Glutamatergic neuron (in vitro differentiated cells): ENCODE data around the gene TMCC1. TPM values are rescaled to one million over a fixed set of nuclear protein-coding genes. Genes with fewer than 3 reads are reported as not detected.

ENCODE experiments used
- DNase-seq: peaks from one replicate; pipeline ENCODE4 v3.0.0; 2022
- H3K27ac Mint-ChIP-seq: one replicate; pipeline ENCODE4 v1.8.0; 2020; ENCODE audit warnings: mild to moderate bottlenecking, mixed read lengths, inconsistent platforms; ENCODE audit not compliant: unreplicated experiment
- H3K27me3 Mint-ChIP-seq: one replicate; pipeline ENCODE4 v1.8.0; 2020; ENCODE audit warnings: mild to moderate bottlenecking, moderate library complexity, mixed read lengths, inconsistent platforms; ENCODE audit not compliant: unreplicated experiment
- H3K36me3 Mint-ChIP-seq: one replicate; pipeline ENCODE4 v1.8.0; 2020; ENCODE audit warnings: mild to moderate bottlenecking, mixed read lengths, inconsistent platforms; ENCODE audit not compliant: unreplicated experiment
- H3K4me1 Mint-ChIP-seq: one replicate; pipeline ENCODE4 v1.8.0; 2020; ENCODE audit warnings: mild to moderate bottlenecking, low read depth, mixed read lengths, inconsistent platforms; ENCODE audit not compliant: unreplicated experiment
- H3K4me3 Mint-ChIP-seq: one replicate; pipeline ENCODE4 v1.8.0; 2020; ENCODE audit warnings: mild to moderate bottlenecking, mixed read lengths, inconsistent platforms; ENCODE audit not compliant: unreplicated experiment
- H3K9me3 Mint-ChIP-seq: one replicate; pipeline ENCODE4 v1.8.0; 2020; ENCODE audit warnings: mild to moderate bottlenecking, moderate library complexity, mixed read lengths, inconsistent platforms; ENCODE audit not compliant: unreplicated experiment
- total RNA-seq: library from RNA; stranded (reverse); fragmentation: NEBNext Ultra II Directional; extraction: Animal tissue kit (Norgen Biotek cat#: 25700); gene quantifications from one replicate; pipeline ENCODE4 v1.2.1, GENCODE V29; 2021; ENCODE audit not compliant: unreplicated experiment
- TF ChIP-seq, protein P1 (sequence below): fragments of 200-600 bp; sonication (generic); IDR thresholded peaks from one replicate; pipeline ENCODE4 v1.5.0; 2021; ENCODE audit not compliant: partially characterized antibody, unreplicated experiment

Gene TMCC1
- total RNA-seq, 1 donor from 2014 or later, result 42.2 TPM

DNA sequence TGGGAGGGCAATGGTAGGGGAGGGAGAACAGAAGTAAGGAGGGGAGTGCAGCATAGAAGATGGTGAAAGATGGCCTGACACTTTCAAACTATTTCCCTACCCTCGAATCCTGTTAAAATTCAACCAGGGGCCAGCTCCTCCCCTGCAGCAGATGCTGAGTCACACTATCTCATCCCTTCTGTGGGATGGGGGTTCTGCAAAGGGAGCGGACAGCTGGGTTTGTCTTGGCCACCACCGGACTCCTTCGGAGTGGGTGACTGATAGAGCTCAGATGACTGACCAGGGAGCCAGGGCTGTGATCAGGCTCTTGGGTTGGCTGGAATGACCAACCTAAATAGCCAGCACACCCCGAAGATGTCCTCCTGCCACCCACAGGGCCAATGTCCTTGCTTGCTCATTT lies 33.6 kb upstream of the TMCC1 start:
- TF ChIP-seq, protein P1, sequence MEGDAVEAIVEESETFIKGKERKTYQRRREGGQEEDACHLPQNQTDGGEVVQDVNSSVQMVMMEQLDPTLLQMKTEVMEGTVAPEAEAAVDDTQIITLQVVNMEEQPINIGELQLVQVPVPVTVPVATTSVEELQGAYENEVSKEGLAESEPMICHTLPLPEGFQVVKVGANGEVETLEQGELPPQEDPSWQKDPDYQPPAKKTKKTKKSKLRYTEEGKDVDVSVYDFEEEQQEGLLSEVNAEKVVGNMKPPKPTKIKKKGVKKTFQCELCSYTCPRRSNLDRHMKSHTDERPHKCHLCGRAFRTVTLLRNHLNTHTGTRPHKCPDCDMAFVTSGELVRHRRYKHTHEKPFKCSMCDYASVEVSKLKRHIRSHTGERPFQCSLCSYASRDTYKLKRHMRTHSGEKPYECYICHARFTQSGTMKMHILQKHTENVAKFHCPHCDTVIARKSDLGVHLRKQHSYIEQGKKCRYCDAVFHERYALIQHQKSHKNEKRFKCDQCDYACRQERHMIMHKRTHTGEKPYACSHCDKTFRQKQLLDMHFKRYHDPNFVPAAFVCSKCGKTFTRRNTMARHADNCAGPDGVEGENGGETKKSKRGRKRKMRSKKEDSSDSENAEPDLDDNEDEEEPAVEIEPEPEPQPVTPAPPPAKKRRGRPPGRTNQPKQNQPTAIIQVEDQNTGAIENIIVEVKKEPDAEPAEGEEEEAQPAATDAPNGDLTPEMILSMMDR, result no peak
- Mint-ChIP-seq H3K4me3 (no peak overlapping the region), H3K4me1 (no peaks in the 10 kb centered on the region), H3K9me3 (peaks cover 6% of the 10 kb centered on the region), H3K36me3 (peaks cover 14% of the 10 kb centered on the region), H3K27ac (no peak overlapping the region), H3K27me3 (peaks cover 2% of the 10 kb centered on the region)
- DNase-seq, result no peak

DNA sequence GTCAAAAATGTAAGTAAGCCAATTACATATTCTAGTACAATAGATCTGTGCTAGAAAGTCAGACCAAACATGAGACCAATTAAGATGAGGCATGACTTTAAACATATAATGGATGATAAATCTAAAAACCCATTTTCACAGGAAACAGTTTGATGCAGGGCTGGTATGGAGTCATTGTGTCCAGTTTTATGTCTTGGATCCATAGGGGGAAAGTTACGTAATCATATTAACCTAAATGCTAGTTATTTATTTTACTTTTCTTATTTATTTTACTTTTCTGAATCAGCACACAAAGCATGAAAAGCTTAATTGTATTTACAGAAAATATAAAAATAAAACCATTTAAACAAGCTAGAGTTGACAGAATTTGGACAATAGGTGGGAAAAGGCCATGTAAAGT lies 26.3 kb upstream of the TMCC1 start:
- Mint-ChIP-seq H3K4me3 (no peak overlapping the region), H3K27ac (no peak overlapping the region), H3K27me3 (peaks cover 8% of the 10 kb centered on the region), H3K4me1 (no peaks in the 10 kb centered on the region), H3K36me3 (peaks cover 36% of the 10 kb centered on the region), H3K9me3 (peaks cover 14% of the 10 kb centered on the region)
- TF ChIP-seq, protein P1, result no peak
- no peak for DNase-seq

DNA sequence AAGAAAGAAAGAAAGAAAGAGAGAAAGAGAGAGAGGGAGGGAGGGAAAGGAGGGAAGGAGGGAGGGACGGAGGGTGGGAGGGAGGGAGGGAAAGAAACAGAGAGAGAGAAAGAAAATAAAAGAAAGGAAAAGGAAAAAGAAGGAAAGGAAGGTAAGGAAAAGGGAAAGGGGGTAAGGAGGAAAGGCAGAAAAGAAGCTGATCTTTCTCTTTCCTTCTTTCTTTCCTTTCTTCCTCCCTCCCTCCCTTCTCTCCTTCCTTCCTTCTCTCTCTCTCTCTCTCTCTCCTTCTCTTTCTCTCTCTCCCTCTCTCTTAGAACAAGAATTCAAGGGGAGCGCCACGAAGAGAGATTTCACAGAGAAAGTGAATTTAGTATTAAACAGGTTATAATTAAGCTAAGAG lies 25.8 kb upstream of the TMCC1 start:
- H3K9me3 Mint-ChIP-seq, result peaks cover 16% of the 10 kb centered on the region
- H3K36me3 Mint-ChIP-seq, result peaks cover 36% of the 10 kb centered on the region
- DNase-seq, result no peak
- H3K27me3 Mint-ChIP-seq, result peaks cover 8% of the 10 kb centered on the region
- TF ChIP-seq, protein P1, result no peak
- H3K4me3 Mint-ChIP-seq, result no peak overlapping the region
- no peak overlapping the region for H3K27ac Mint-ChIP-seq
- H3K4me1 Mint-ChIP-seq, result no peaks in the 10 kb centered on the region

DNA sequence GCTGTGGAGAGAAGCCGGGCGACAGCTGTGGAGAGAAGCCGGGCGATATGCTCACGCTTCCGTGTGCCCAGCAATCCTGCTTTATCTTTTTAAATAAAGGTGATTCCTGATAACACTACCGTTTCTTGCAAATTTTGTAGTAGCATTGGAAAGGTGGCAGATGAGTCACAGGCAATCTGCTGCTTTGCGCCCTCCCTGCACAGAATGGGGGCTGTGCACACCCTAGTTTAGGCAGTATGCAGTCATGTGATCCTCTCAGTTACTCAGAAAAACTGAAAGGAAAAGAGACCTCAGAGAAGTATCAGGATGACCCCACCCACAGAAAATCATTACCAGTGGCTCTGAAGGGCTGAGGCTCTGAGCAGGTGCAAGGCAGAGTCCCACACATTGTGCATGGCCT lies 24.9 kb upstream of the TMCC1 start:
- Mint-ChIP-seq H3K27ac (no peak overlapping the region), H3K27me3 (peaks cover 8% of the 10 kb centered on the region), H3K9me3 (peaks cover 16% of the 10 kb centered on the region), H3K4me1 (no peaks in the 10 kb centered on the region), H3K36me3 (peaks cover 36% of the 10 kb centered on the region), H3K4me3 (no peak overlapping the region)
- no peak for DNase-seq
- TF ChIP-seq, protein P1, result no peak

DNA sequence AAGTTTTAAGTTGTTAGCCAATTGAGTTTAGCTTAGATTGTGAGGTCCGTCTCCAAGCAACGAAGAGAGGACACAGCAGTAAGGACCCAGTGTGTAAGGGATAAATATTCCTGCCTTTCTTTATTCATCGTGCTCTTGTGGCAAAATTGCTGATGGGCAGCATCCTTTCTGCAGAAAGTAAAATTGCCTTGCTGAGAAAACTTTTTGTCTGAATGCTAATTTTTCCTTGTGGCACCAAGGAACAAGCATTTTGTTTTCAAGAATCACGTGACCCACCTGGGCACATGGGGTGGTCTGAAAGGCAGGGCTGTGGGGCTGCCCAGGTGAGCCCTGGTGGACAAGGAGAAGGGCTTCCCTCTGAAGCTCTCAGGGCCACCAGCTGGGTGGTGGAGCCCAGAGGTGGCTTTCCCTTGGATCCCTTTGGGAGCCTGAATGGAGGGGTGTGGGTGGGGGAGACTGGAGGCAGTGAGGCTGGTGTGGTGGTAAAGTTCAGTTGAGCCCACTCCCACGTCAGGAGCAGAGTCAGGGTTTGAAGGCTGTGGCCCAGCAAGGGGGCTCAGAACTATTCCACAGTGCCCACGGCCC lies 24.0 kb upstream of the TMCC1 start:
- no peaks in the 10 kb centered on the region for H3K4me1 Mint-ChIP-seq

More for the DNA sequence above, 24.0 kb upstream of the TMCC1 start:
- Mint-ChIP-seq H3K27me3 (peaks cover 8% of the 10 kb centered on the region), H3K4me3 (no peak overlapping the region), H3K27ac (no peak overlapping the region), H3K36me3 (peaks cover 31% of the 10 kb centered on the region), H3K9me3 (peaks cover 18% of the 10 kb centered on the region)
- TF ChIP-seq, protein P1, result no peak
- DNase-seq, result no peak
